HG03280 (cell line): ENCODE data around the gene PPP4R3B.

Source experiments
- ATAC-seq: cut with Tn5 transposase; IDR thresholded peaks from one replicate; pipeline ENCODE4 v1.9.1; 2021; ENCODE audit warnings: mild to moderate bottlenecking, moderate library complexity; ENCODE audit not compliant: unreplicated experiment

Gene PPP4R3B

GRCh38 chr2:55617175-55618024 lies at the start of gene PPP4R3B:
TSS of gene PPP4R3B (minus strand) at chr2:55617622. CDS start at chr2:55617285, 337 bp downstream.
- peak; percentile 82 for ATAC-seq

GRCh38 chr2:55653255-55653654 lies 35.8 kb upstream of the PPP4R3B start:
- ATAC-seq = no peak

GRCh38 chr2:55649211-55649610 lies 31.8 kb upstream of the PPP4R3B start:
- no peak for ATAC-seq

GRCh38 chr2:55636831-55637230 lies 19.4 kb upstream of the PPP4R3B start:
- no peak for ATAC-seq

- ATAC-seq = no peak
Measured at GRCh38 chr2:55628931-55629330, 11.5 kb upstream of the PPP4R3B start.

- ATAC-seq = no peak
Measured at GRCh38 chr2:55627915-55628314, 10.5 kb upstream of the PPP4R3B start.

- ATAC-seq = no peak
Measured at GRCh38 chr2:55621802-55622201, 4.4 kb upstream of the PPP4R3B start.

- ATAC-seq = no peak
Measured at GRCh38 chr2:55620123-55620779, 2.8 kb upstream of the PPP4R3B start.

GRCh38 chr2:55618275-55619055 lies 1.0 kb upstream of the PPP4R3B start:
- ATAC-seq = peak; percentile 31

- no peak for ATAC-seq
Measured at GRCh38 chr2:55618025-55618274, 528 bp upstream of the PPP4R3B start.

GRCh38 chr2:55616551-55617174 lies 759 bp downstream of the PPP4R3B start:
- peak; percentile 27 for ATAC-seq

- ATAC-seq = no peak
Measured at GRCh38 chr2:55611997-55612396, 5.4 kb downstream of the PPP4R3B start.

GRCh38 chr2:55610954-55611743 lies 6.3 kb downstream of the PPP4R3B start:
- no peak for ATAC-seq

GRCh38 chr2:55609938-55610578 lies 7.4 kb downstream of the PPP4R3B start:
- no peak for ATAC-seq

- no peak for ATAC-seq
Measured at GRCh38 chr2:55609193-55609794, 8.1 kb downstream of the PPP4R3B start.

GRCh38 chr2:55607717-55608116 lies 9.7 kb downstream of the PPP4R3B start:
- ATAC-seq = no peak

GRCh38 chr2:55604027-55604565 lies 13.3 kb downstream of the PPP4R3B start:
- no peak for ATAC-seq

- ATAC-seq = no peak
Measured at GRCh38 chr2:55601849-55602248, 15.6 kb downstream of the PPP4R3B start.

- no peak for ATAC-seq
Measured at GRCh38 chr2:55598056-55598795, 19.2 kb downstream of the PPP4R3B start.
